CD14-positive monocyte (primary cell): ENCODE results near the gene GRID2IP. TPM values are rescaled to one million over a fixed set of nuclear protein-coding genes. Genes with fewer than 3 reads are reported as not detected.
"Not testable (repeated sequence)": the region's sequence is repeated elsewhere in the genome, so short reads cannot be mapped to it uniquely, and the experiment has no call there.

ENCODE experiments used
- DNase-seq, 3 donors: peaks; one replicate each; pipeline ENCODE4 v3.0.0-alpha.2; 2011 to 2022
- H2AFZ ChIP-seq: 2 replicates; pipeline ENCODE4 v1.6.0; 2012; ENCODE audit warnings: mild to moderate bottlenecking, low read depth, low read length, inconsistent platforms; ENCODE audit not compliant: insufficient read depth, poor library complexity, severe bottlenecking
- H3K27ac ChIP-seq, 2 donors: 1 replicate in 1 of 2; 2 replicates in 1 of 2; pipeline ENCODE4 v1.5.1; 2012 to 2013; ENCODE audit warnings: low read length in 2 of 2, control low read depth in 1 of 2, inconsistent platforms in 1 of 2, low read depth in 1 of 2, mild to moderate bottlenecking in 1 of 2
- H3K27me3 ChIP-seq, 2 donors: one replicate each; pipeline versions ENCODE4 v1.6.0 to v1.6.1; 2011 to 2013; ENCODE audit warnings: low read length in 2 of 2; ENCODE audit not compliant: control insufficient read depth in 2 of 2, insufficient read depth in 2 of 2
- H3K36me3 ChIP-seq, 2 donors: replicated peaks in 1 of 2; 1 replicate in 1 of 2; 2 replicates in 1 of 2; pipeline versions ENCODE4 v1.5.1 to v1.6.1; 2012 to 2013; ENCODE audit warnings: low read length in 2 of 2, control low read depth in 1 of 2, inconsistent platforms in 1 of 2, mild to moderate bottlenecking in 1 of 2; ENCODE audit not compliant: insufficient read depth in 2 of 2, control insufficient read depth in 1 of 2
- H3K4me1 ChIP-seq, 2 donors: 1 replicate in 1 of 2; 2 replicates in 1 of 2; pipeline versions ENCODE4 v1.5.1 to v1.6.1; 2012 to 2013; ENCODE audit warnings: low read length in 2 of 2, control low read depth in 1 of 2, inconsistent platforms in 1 of 2, mild to moderate bottlenecking in 1 of 2, moderate library complexity in 1 of 2; ENCODE audit not compliant: insufficient read depth in 2 of 2, control insufficient read depth in 1 of 2
- H3K4me2 ChIP-seq: replicated peaks from 2 replicates; pipeline ENCODE3; 2012; ENCODE audit warnings: low read length, moderate library complexity, mild to moderate bottlenecking; ENCODE audit not compliant: poor library complexity, severe bottlenecking; ENCODE audit errors: extremely low read depth
- H3K4me3 ChIP-seq, 3 experiments: fragments of 200-600 bp in 1 of 3; sonication (generic) in 1 of 3; replicated peaks in 1 of 3; 1 replicate in 2 of 3; 2 replicates in 1 of 3; pipeline ENCODE4 v1.5.1; 2011 to 2013; ENCODE audit warnings: low read length in 3 of 3, mild to moderate bottlenecking in 3 of 3, control low read depth in 2 of 3, low read depth in 2 of 3, inconsistent platforms in 1 of 3, moderate library complexity in 1 of 3
- H3K79me2 ChIP-seq: 2 replicates; pipeline ENCODE4 v1.6.0; 2012; ENCODE audit warnings: mild to moderate bottlenecking, control low read depth, inconsistent platforms, low read length, moderate library complexity; ENCODE audit not compliant: insufficient read depth
- H3K9ac ChIP-seq: 2 replicates; pipeline ENCODE4 v1.6.0; 2017; ENCODE audit warnings: low read length, mild to moderate bottlenecking; ENCODE audit not compliant: insufficient read depth, poor library complexity, severe bottlenecking
- H3K9me3 ChIP-seq, 2 donors: replicated peaks in 1 of 2; 1 replicate in 1 of 2; 2 replicates in 1 of 2; pipeline versions ENCODE4 v1.5.1 to v1.6.1; 2012 to 2013; ENCODE audit warnings: low read length in 2 of 2, control low read depth in 1 of 2; ENCODE audit not compliant: control insufficient read depth in 1 of 2, insufficient read depth in 1 of 2
- H4K20me1 ChIP-seq: 2 replicates; pipeline ENCODE4 v1.6.0; 2012; ENCODE audit warnings: mild to moderate bottlenecking, low read length, control low read depth, moderate library complexity; ENCODE audit not compliant: insufficient read depth
- H3K27ac Mint-ChIP-seq, 7 donors: one replicate each; pipeline ENCODE4 v1.8.0; 2020; ENCODE audit warnings: mild to moderate bottlenecking in 7 of 7, mixed read lengths in 7 of 7, moderate library complexity in 6 of 7, inconsistent platforms in 2 of 7
- H3K27me3 Mint-ChIP-seq, 3 donors: one replicate each; pipeline ENCODE4 v1.8.0; 2021 to 2022; ENCODE audit warnings: low read depth in 3 of 3, mild to moderate bottlenecking in 3 of 3, mixed read lengths in 3 of 3, moderate library complexity in 3 of 3, inconsistent platforms in 1 of 3
- H3K36me3 Mint-ChIP-seq, 2 donors: one replicate each; pipeline ENCODE4 v1.8.0; 2020; ENCODE audit warnings: mixed read lengths in 2 of 2, inconsistent platforms in 1 of 2, mild to moderate bottlenecking in 1 of 2
- H3K4me1 Mint-ChIP-seq: one replicate; pipeline ENCODE4 v1.8.0; 2020; ENCODE audit warnings: mild to moderate bottlenecking, mixed read lengths
- H3K4me3 Mint-ChIP-seq, 2 donors: one replicate each; pipeline ENCODE4 v1.8.0; 2020; ENCODE audit warnings: mild to moderate bottlenecking in 2 of 2, mixed read lengths in 2 of 2, moderate library complexity in 1 of 2
- H3K9me3 Mint-ChIP-seq, 7 donors: one replicate each; pipeline ENCODE4 v1.8.0; 2020 to 2022; ENCODE audit warnings: mixed read lengths in 7 of 7, mild to moderate bottlenecking in 6 of 7, moderate library complexity in 6 of 7, inconsistent platforms in 2 of 7
- WGBS: methylation state at CpG from one replicate; pipeline ENCODE4 v1.1.5; 2013; ENCODE audit warnings: missing lambda C conversion rate; ENCODE audit not compliant: insufficient coverage; 5-methylcytosine and 5-hydroxymethylcytosine counted together
- intact Hi-C, 2 donors: fragments of 100-400 bp; cut with micrococcal nuclease; formaldehyde crosslinking; loops; one replicate each; pipeline versions ENCODE4 v1.15.0 to v1.15.1; 2023
- polyA plus RNA-seq, 3 donors: library from polyadenylated mRNA; depleted of rRNA in 1 of 3; unstranded in 2 of 3; stranded (reverse) in 1 of 3; fragments of 300-500 nt in 2 of 3; fragments of >200 nt in 1 of 3; fragmentation: Illumina TruSeq in 2 of 3; gene quantifications; 1 replicate in 2 of 3; 2 replicates in 1 of 3; pipeline ENCODE4 v1.2.3, GENCODE V29; 2012 to 2021
- TF ChIP-seq, protein P1 (sequence below): fragments of 200-600 bp; IDR thresholded peaks from one replicate; pipeline ENCODE4 v1.8.0; 2022; ENCODE audit warnings: antibody characterized with exemption, mild to moderate bottlenecking

The GRID2IP gene
- polyA plus RNA-seq, 3 donors, result not detected

DNA sequence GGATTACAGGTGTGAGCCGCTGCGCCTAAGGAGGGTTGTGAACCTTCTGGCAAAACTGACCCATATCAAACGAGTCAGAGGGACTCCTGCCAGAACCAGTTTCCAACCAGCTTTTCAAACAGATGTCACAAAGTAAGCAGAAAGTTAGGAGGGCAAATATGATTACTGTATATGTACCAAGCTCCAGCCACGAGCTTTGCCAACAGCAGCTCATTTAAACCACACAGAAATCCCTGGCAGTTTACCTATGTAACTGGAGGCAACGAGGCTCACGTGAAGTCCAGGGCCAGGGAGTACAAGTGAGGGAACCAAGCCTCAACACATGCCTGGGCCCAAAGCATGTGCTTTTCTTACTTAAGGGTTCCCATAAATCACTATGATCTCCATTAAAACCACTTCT is 91.0 kb downstream of the GRID2IP start:
- intact Hi-C loops, result no loop called here
- Histone ChIP-seq H3K27ac (no peak overlapping the region), H3K4me3 (no peak overlapping the region), H3K4me1 (no peaks in the 10 kb centered on the region), H3K4me2 (no peak overlapping the region), H3K9ac (no peak overlapping the region), H3K79me2 (no peaks in the 10 kb centered on the region), H3K27me3 (no peaks in the 10 kb centered on the region), H2AFZ (no peak overlapping the region), H3K36me3 (peaks cover 31 to 48% of the 10 kb centered on the region in 2 donors), H3K9me3 (no peaks in the 10 kb centered on the region), H4K20me1 (peaks cover 3% of the 10 kb centered on the region)
- no peak for DNase-seq
- WGBS, result 97% methylated on average over 4 of the region's 6 CpGs
- Mint-ChIP-seq H3K9me3 (no peaks in the 10 kb centered on the region), H3K4me3 (no peak overlapping the region), H3K27ac (peak overlapping the region in 1 of 7 donors; percentile 31), H3K27me3 (peaks cover 0 to 4% (median 2%) of the 10 kb centered on the region in 3 donors), H3K4me1 (no peaks in the 10 kb centered on the region), H3K36me3 (peaks cover 28 to 42% of the 10 kb centered on the region in 2 donors)
- TF ChIP-seq, protein P1, sequence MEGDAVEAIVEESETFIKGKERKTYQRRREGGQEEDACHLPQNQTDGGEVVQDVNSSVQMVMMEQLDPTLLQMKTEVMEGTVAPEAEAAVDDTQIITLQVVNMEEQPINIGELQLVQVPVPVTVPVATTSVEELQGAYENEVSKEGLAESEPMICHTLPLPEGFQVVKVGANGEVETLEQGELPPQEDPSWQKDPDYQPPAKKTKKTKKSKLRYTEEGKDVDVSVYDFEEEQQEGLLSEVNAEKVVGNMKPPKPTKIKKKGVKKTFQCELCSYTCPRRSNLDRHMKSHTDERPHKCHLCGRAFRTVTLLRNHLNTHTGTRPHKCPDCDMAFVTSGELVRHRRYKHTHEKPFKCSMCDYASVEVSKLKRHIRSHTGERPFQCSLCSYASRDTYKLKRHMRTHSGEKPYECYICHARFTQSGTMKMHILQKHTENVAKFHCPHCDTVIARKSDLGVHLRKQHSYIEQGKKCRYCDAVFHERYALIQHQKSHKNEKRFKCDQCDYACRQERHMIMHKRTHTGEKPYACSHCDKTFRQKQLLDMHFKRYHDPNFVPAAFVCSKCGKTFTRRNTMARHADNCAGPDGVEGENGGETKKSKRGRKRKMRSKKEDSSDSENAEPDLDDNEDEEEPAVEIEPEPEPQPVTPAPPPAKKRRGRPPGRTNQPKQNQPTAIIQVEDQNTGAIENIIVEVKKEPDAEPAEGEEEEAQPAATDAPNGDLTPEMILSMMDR, result no peak

DNA sequence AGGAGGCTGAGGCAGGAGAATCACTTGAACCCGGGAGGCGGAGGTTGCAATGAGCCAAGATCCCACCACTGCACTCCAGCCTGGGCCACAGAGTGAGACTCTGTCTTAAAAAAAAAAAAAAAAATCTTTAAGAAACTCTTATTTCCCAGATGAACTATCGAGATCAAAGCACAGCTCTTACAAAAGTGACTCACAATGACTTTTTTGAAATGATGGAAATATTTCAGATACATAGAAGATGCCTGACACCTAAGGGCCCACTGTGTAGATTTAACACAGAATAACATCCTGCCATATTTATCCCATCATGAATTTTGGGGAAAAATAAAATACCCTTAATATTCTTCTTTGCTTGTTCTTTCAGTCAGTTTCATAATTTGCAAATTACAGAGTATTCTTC is 92.6 kb downstream of the GRID2IP start:
- H3K4me1 ChIP-seq, H3K4me2 ChIP-seq, H3K79me2 ChIP-seq, H3K27ac ChIP-seq, H3K4me3 Mint-ChIP-seq, H3K9ac ChIP-seq, H3K9me3 ChIP-seq, H3K27me3 Mint-ChIP-seq, H3K27me3 ChIP-seq, H3K4me1 Mint-ChIP-seq, intact Hi-C loops, DNase-seq, H2AFZ ChIP-seq, H3K4me3 ChIP-seq, H3K9me3 Mint-ChIP-seq, H4K20me1 ChIP-seq: not testable (repeated sequence)
- H3K36me3 ChIP-seq, result peaks cover 31 to 36% of the 10 kb centered on the region in 2 donors
- no CpG with 5 or more reads among the region's 3 CpGs for WGBS
- Mint-ChIP-seq H3K27ac (peak overlapping the region in 1 of 7 donors; percentile 70), H3K36me3 (peaks cover 23 to 30% of the 10 kb centered on the region in 2 donors)
